IPS-18c (cell line): ENCODE results near the gene PTPRT.

ENCODE experiments used
- H3K4me3 ChIP-seq: 2 replicates; pipeline ENCODE4 v1.7.0; 2013; ENCODE audit warnings: low read depth, mild to moderate bottlenecking, low read length, moderate library complexity; ENCODE audit not compliant: insufficient read depth
- H3K9me3 ChIP-seq: one replicate; pipeline ENCODE4 v1.6.1; 2013; ENCODE audit warnings: mild to moderate bottlenecking, low read length, moderate library complexity; ENCODE audit not compliant: control insufficient read depth, insufficient read depth

Gene PTPRT

GRCh38 chr20:42494290-42494689 is 695.4 kb downstream of the PTPRT start:
- Histone ChIP-seq H3K4me3 (no peak overlapping the region), H3K9me3 (no peaks in the 10 kb centered on the region)

- Histone ChIP-seq H3K4me3 (no peak overlapping the region), H3K9me3 (no peaks in the 10 kb centered on the region)
These were observed 696.7 kb downstream of the PTPRT start for GRCh38 chr20:42493001-42493400.

- Histone ChIP-seq H3K9me3 (no peaks in the 10 kb centered on the region), H3K4me3 (no peak overlapping the region)
These were observed 697.4 kb downstream of the PTPRT start for GRCh38 chr20:42492290-42492689.

- Histone ChIP-seq H3K4me3 (no peak overlapping the region), H3K9me3 (no peaks in the 10 kb centered on the region)
These were observed 704.1 kb downstream of the PTPRT start for GRCh38 chr20:42485556-42485955.

- H3K4me3 ChIP-seq, result no peak overlapping the region
These were observed 704.8 kb downstream of the PTPRT start for GRCh38 chr20:42484790-42485375.

GRCh38 chr20:42484335-42484734 is 705.4 kb downstream of the PTPRT start:
- H3K4me3 ChIP-seq, result no peak overlapping the region
- H3K9me3 ChIP-seq, result no peaks in the 10 kb centered on the region

More at GRCh38 chr20:42484790-42485375, 704.8 kb downstream of the PTPRT start:
- no peaks in the 10 kb centered on the region for H3K9me3 ChIP-seq

- no peak overlapping the region for H3K4me3 ChIP-seq
- no peaks in the 10 kb centered on the region for H3K9me3 ChIP-seq
These were observed 705.9 kb downstream of the PTPRT start for GRCh38 chr20:42483730-42484303.

GRCh38 chr20:42482808-42483207 is 706.9 kb downstream of the PTPRT start:
- no peaks in the 10 kb centered on the region for H3K9me3 ChIP-seq
- no peak overlapping the region for H3K4me3 ChIP-seq

GRCh38 chr20:42475773-42476172 is 713.9 kb downstream of the PTPRT start:
- Histone ChIP-seq H3K4me3 (no peak overlapping the region), H3K9me3 (no peaks in the 10 kb centered on the region)

- H3K9me3 ChIP-seq, result no peaks in the 10 kb centered on the region
- no peak overlapping the region for H3K4me3 ChIP-seq
These were observed 715.1 kb downstream of the PTPRT start for GRCh38 chr20:42474646-42475045.

- Histone ChIP-seq H3K9me3 (no peaks in the 10 kb centered on the region), H3K4me3 (no peak overlapping the region)
These were observed 717.5 kb downstream of the PTPRT start for GRCh38 chr20:42472198-42472597.

GRCh38 chr20:42461965-42462593 is 727.6 kb downstream of the PTPRT start:
- Histone ChIP-seq H3K9me3 (no peaks in the 10 kb centered on the region), H3K4me3 (no peak overlapping the region)

- H3K4me3 ChIP-seq, result no peak overlapping the region
- no peaks in the 10 kb centered on the region for H3K9me3 ChIP-seq
These were observed 728.4 kb downstream of the PTPRT start for GRCh38 chr20:42461291-42461690.

- no peak overlapping the region for H3K4me3 ChIP-seq
- H3K9me3 ChIP-seq, result no peaks in the 10 kb centered on the region
These were observed 742.4 kb downstream of the PTPRT start for GRCh38 chr20:42447270-42447669.

GRCh38 chr20:42444799-42445198 is 744.9 kb downstream of the PTPRT start:
- H3K9me3 ChIP-seq, result no peaks in the 10 kb centered on the region
- no peak overlapping the region for H3K4me3 ChIP-seq

- no peaks in the 10 kb centered on the region for H3K9me3 ChIP-seq
These were observed 746.5 kb downstream of the PTPRT start for GRCh38 chr20:42443200-42443599.

GRCh38 chr20:42442716-42443115 is 747.0 kb downstream of the PTPRT start:
- Histone ChIP-seq H3K9me3 (peaks cover 3% of the 10 kb centered on the region), H3K4me3 (no peak overlapping the region)

More at GRCh38 chr20:42443200-42443599, 746.5 kb downstream of the PTPRT start:
- no peak overlapping the region for H3K4me3 ChIP-seq

GRCh38 chr20:42441864-42442331 is 747.8 kb downstream of the PTPRT start:
- H3K9me3 ChIP-seq, result peaks cover 3% of the 10 kb centered on the region
- no peak overlapping the region for H3K4me3 ChIP-seq
